GM18870 (cell line): ENCODE results near the gene OR2F1.

Source experiments
- ATAC-seq: cut with Tn5 transposase; IDR thresholded peaks from one replicate; pipeline ENCODE4 v1.9.1; 2021; ENCODE audit warnings: moderate library complexity; ENCODE audit not compliant: unreplicated experiment

OR2F1 gene, protein sequence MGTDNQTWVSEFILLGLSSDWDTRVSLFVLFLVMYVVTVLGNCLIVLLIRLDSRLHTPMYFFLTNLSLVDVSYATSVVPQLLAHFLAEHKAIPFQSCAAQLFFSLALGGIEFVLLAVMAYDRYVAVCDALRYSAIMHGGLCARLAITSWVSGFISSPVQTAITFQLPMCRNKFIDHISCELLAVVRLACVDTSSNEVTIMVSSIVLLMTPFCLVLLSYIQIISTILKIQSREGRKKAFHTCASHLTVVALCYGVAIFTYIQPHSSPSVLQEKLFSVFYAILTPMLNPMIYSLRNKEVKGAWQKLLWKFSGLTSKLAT

GRCh38 chr7:143954544-143954943, at the start of gene OR2F1:
Gene OR2F1, plus strand, starts transcription at chr7:143954844. Its CDS starts 5,127 bp downstream, at chr7:143959971.
- no peak for ATAC-seq

GRCh38 chr7:143905509-143905908, 49.1 kb upstream of the OR2F1 start:
- ATAC-seq: no peak

DNA sequence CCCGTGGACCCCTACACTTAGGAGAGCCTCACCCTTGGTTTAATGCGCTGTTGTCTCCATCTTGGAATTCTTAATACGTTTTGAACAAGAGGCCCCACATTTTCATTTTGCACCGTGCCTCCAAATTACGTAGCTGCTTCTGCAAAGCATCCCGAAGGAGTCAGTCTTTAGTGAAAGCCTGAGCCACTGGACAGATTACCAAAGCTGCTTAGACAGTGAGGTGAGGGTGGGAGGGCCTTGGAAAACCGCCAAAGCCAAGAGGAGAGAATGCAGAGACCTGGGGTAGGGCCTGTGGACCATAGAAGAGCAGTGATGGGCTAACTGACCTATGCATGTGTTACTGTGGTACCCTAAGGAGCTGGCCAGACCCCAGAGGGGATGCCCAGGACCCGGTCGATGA, 48.5 kb upstream of the OR2F1 start:
- ATAC-seq: no peak

DNA sequence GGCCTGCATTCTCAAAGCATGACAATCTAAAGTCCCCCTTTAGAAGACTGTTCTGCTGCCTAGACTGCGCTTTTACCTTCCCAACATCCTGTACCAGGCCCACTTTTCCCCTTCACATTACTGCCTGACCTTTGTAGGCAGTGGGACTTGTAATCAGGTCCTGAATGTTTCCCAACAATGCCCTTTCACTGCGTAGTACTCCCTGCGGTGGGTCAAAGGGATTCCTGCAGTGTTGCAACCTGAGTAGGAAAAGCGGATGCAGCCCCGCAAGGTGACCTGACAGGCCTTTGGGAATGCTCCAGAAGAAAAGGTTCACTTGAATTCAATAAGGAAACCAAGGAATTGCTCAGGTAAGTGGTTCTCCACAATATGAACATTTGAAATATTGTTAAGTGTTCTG, 47.7 kb upstream of the OR2F1 start:
- no peak for ATAC-seq

DNA sequence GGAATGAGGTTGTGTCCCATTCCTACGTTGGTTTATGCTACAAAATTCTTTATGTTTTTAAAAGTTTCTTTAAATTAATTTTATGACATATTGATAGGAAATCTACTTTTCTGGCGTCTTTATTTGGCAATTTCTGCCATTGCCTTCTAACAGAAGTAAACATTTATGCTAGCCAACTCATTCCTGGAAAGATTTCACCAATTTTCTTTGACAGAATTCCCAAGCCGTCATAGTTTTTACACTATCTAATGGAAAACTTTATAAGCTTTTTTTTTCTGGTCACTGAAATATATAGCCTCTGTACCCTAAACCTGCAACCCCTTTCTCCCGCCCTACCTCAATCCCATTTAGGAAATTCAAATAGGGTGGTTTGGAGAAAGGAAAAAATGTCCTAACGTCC, 46.5 kb upstream of the OR2F1 start:
- ATAC-seq: no peak

DNA sequence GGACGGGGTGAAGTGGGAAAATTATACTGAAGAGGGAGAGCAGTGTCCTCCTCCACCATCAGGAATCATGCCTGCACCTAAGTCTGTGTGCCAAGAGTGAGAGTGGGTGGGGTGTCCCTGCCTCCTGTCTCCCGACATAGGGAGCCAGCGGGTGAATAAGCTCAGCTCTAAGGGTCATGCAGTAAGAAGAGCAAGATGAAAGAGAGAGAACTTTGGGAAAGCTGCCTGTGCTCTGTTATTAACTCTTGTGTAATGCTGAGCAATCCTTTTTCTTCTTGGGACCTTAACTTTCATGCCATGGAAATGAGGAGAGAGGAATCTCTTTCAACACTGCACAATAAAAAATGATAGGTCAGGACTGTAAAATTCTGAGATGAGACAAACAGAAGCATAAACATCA, 44.8 kb upstream of the OR2F1 start:
- ATAC-seq: no peak

DNA sequence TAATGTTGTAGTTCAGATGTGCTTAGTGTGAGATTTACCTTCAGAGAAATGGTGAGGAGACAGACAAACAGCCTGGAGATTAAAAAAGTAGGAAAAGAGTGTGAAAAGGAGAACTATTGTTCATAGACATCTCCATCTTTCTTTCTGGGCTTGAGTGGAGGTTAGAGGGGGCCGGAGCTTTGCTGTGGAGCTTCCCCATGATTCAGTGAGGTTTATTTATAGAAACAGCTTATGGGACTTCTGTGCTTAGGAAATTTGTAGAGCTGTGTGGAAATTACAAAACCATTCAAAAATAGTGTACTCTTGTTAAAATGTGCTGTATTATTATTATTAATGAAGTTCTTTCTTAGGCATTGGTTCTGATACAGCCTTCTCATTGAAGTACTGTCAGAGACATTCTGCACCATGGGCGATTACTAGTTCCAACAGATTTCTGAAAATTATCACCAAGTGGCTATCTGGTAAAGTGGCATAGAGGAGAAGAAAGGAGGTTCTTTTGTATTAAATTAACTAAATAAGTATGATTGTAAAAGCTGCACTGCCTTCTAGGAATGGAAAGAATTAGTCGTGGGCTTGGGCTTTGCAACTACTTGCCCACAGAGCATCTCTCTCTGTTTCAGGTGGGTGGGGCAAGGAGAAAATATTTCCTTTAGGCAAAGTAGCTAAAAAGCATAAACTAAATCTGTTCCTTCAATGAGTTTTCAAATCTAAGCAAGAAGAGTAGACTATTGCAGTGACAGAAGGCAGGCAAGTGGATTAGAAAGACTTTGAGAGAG, 44.0 kb upstream of the OR2F1 start:
- no peak for ATAC-seq

DNA sequence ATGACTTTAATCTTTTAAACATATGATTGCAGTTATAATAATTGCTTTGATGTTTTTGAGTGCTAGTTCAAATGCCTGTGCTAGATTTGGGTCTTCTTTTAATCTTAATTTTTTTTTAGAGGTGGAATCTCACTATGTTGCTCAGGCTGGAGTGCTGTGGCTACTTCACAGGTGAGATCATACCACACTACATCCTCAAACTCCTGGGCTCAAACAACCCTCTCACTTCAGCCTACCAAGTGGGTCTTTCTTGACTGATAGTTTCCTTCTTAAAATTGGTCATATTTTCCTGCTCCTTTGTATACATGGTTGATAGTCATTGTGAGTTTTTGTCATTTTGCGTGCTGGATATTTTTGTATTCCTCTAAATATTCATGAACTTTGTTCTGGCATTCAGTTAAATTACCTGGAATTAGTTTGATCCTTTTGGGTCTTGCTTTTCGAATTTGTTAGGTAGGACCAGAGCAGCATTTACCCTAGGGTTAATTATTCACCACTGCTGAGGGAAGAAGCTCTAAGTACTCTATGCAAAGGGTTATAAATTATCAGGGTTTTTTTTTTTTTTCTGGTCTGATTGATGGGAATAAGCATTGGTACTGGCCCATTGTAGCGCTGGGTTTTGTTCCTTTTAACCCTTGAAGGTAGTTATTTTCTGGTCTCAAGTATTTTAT, 40.6 kb upstream of the OR2F1 start:
- no peak for ATAC-seq

DNA sequence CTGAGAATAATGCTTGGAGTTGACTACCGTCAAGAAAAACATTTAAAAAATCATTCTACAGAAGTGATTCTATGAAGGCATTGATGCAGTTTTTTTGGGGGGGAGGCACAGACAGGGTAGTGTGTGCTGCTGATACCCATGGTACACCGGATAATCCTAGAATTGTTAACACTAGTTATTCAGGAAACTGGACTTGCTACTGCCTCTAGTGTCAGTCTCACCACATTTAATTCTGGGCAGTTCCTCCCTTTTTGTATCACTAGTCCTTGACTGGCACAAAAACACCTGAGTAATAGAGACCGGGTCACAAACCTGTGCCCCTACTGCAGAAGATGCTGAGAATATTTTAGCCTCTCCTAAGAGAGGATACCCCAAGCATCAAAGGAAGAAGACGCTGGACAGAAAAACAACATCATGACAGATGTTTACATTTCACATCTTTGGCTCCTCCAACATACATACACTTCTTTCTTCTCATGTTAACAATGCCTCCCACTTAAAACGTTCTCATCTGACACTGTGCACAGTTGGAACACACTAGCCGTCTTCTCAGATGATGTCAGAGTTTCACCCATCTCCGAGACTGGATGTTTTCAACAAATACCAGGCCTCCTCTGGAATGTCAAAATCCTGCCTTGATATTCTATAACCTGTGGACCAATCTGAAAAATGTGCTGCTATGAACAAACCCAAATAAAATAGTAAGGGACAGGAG, 39.5 kb upstream of the OR2F1 start:
- ATAC-seq: no peak

GRCh38 chr7:143924851-143925250, 29.8 kb upstream of the OR2F1 start:
- ATAC-seq: no peak

DNA sequence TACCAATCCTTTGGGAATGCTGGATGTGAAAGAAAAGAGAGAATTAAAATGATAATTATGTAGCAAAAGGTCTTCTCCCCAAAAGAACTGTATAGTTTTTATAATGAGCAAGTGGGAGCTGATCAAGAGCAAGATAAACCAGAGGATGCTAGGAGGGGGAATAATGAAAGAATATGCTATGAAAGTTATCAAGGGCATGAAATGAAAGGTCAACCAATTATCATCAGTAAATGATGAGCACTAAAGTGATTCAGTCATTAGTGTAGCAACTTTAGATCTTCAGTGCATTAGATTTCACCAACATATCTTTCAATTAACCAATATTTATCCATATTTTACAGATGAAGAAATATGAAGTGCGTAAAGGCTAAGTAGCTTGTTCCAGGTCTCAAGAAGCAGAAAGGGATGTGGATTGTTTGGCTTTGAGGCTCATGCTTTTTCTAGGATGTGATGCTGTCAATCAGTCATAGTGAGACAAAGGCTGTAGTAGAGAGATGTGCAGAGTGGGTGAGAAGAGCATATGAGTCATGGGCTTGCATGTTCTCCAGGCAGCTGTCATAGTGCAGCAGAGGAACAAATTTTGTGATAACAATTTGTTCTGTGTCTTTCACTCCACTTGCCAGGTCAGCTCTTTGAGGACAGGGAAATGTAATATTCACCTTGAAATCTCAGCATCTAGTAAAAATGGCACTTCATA, 25.3 kb upstream of the OR2F1 start:
- ATAC-seq: no peak

DNA sequence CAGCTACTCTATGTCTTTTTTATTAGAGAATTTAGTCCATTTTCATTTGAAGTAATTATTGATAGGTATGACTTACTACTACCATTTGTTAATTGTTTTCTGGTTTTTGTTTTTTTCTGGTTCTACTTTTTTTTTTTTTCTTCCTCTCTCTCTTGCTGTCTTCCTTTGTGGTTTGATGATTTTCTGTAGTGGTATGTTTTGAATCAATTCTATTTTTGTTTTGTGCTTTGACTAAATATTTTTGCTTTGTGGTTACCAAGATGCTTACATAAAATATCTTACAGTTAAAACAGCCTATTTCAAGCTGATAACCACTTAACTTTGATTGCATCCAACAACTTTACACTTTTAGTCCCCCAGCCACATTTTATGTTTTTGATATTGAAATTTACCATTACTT, 22.9 kb upstream of the OR2F1 start:
- no peak for ATAC-seq

DNA sequence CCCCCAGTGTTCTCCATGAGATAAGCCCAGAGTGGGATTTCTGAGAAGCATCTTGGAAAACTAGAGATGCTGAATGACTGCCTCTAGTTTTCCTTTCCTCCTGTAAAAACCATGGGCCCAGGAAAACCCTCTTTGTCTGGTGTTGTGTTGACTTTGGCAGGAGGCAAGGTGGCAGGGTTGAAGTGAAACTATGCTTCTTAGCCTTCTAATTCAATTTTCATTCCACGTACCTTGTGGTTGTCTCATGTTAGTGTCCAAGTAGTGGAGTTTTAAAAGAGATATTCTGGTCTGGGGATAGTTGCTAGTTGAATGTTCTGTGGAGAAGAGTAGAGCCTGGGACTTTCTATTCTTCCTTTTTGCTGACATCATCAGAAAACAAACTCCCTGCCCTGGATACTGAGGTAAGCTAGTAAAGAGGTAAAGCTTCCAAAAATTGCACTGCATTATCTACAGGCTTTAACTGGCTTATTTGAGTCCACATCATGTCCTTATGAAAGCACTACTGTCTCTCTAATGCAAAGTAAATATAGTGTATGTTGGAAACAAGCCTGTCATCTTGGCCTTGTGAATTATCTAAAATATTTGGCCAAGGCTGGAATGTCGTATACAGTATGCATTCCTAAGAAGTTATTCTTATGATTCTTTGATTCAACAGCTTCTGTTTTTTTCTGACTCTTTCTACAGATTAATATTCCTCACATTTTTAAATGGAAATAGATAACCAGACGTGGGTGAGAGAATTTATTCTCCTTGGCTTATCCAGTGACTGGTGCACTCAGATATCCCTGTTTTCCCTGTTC, 19.9 kb upstream of the OR2F1 start, which contains the start of gene OR2F2:
TSS of gene OR2F2 (plus strand) at position 708 of the 800 bp plus-strand sequence. CDS start at position 708, 0 bp downstream.
- ATAC-seq: no peak

DNA sequence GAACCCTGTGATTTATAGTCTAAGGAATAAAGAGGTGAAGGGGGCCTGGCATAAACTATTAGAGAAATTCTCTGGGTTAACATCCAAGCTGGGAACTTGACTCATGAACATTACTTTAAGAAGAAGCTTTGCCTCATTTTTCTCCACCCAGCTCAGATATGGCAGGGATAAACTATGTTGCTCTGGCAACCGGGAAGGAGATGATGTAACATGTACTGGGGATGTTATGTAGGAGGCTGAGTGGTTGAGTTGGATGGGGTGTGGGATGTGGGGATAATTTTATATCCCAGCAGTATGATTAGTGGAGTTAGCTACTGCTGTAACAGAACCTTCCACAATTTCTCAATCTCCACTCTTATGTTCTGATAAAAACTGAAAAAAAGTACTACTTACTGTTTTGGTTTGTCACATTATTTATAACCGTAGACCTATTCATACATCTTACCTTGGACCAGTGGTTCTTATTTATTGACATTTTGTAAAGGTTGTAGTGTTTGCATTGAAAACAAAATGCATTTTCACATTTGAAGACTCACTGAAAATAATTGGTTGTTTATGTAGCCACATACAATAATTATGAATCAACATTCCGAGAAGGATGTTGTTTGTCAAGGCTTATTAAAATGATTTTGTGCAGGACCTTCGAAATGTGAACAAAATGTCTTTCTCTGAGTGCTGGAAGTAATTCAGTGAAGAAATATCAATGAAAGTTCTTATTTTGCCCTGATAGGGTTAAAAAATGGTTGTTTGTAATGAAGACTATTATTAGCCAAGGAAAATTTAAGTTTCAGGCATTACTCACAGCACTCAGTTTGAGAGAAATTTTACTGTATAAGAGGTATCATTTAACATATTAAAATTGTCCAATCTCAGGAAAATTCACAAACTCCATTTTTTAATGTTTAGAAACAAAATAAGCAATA, 18.3 kb upstream of the OR2F1 start:
- no peak for ATAC-seq

GRCh38 chr7:143938379-143939243, 16.0 kb upstream of the OR2F1 start:
- ATAC-seq: no peak

DNA sequence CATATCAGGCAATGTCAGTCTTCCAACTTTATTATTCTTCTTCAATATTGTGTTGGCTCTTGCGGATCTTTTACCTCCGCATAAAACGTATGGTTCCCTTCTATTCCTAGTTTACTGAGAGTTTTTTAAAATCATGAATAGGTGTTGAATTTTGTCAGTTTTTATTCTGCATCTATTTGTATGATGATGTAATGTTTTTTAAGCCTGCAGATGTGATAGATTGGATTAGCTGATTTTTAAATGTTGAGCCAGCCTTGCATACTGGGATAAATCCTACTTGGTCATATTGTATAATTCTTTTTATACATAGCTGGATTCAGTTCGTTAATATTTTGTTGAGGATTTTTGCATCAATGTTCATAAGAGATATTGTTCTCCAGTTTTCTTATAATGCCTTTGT, 9.2 kb upstream of the OR2F1 start:
- no peak for ATAC-seq

GRCh38 chr7:143947111-143947510, 7.5 kb upstream of the OR2F1 start:
- ATAC-seq: no peak

GRCh38 chr7:143948733-143949132, 5.9 kb upstream of the OR2F1 start:
- ATAC-seq: no peak
